ENCODE results near the gene IRF2BP2. TPM values are rescaled to one million over a fixed set of nuclear protein-coding genes. Genes with fewer than 3 reads are reported as not detected.

IRF2BP2 gene
- total RNA-seq, 1 donor from 2014 or later, result 170 TPM

DNA sequence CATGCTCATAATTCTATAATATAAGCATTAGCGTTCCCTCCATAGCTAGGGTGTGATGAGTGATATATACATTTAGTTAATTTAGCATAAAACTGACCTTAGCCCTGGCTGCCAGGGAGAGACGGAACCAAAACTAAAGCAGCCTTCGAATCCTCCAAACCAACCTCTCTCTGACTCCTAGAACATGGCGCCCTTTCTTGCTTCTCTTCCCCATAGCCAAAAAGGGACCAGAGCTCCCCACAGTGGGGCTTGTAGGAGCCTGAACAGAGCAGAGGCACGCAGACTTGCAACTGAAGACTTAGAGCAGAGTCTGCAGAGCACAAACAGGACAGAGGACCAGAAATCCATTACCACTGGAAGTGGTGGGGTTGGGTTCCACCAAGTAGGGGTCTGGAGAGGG is 17.7 kb downstream of the IRF2BP2 start:
- no peak overlapping the region for H3K27ac Mint-ChIP-seq (ENCODE audit: unreplicated experiment)
- H3K9me3 Mint-ChIP-seq (ENCODE audit: unreplicated experiment), result peaks cover 8% of the 10 kb centered on the region
- H3K36me3 Mint-ChIP-seq (ENCODE audit: unreplicated experiment), result no peaks in the 10 kb centered on the region
- no peaks in the 10 kb centered on the region for H3K27me3 Mint-ChIP-seq (ENCODE audit: unreplicated experiment)
- TF ChIP-seq, protein P1, sequence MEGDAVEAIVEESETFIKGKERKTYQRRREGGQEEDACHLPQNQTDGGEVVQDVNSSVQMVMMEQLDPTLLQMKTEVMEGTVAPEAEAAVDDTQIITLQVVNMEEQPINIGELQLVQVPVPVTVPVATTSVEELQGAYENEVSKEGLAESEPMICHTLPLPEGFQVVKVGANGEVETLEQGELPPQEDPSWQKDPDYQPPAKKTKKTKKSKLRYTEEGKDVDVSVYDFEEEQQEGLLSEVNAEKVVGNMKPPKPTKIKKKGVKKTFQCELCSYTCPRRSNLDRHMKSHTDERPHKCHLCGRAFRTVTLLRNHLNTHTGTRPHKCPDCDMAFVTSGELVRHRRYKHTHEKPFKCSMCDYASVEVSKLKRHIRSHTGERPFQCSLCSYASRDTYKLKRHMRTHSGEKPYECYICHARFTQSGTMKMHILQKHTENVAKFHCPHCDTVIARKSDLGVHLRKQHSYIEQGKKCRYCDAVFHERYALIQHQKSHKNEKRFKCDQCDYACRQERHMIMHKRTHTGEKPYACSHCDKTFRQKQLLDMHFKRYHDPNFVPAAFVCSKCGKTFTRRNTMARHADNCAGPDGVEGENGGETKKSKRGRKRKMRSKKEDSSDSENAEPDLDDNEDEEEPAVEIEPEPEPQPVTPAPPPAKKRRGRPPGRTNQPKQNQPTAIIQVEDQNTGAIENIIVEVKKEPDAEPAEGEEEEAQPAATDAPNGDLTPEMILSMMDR (IDR thresholded peaks at IDR 0.05), result no peak
- H3K4me1 Mint-ChIP-seq (ENCODE audit: unreplicated experiment), result peaks cover 9% of the 10 kb centered on the region
- no peak overlapping the region for H3K4me3 Mint-ChIP-seq (ENCODE audit: unreplicated experiment)
- DNase-seq (ENCODE audit: extremely low spot score, unreplicated experiment), result peak; percentile 48

DNA sequence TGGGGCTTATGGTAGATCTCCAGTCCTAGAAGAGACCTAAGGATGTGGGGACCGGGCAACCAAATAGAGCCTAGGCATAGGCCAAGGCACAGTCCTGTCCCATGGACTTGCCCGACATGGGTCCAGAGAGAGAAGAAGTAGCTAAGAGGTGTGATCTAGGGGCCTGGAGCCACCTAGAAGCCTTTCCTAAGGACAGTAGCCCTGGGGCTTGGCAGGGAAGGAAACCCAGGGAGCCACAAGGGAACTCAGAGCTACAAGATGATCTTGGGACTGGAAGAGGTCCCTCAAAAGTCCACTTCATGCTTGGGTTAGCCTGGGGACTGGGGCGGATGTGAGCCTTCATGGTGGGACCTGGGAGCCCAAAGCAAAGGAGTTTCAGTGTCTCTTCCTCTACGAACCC is 18.8 kb downstream of the IRF2BP2 start:
- peak; percentile 59 for DNase-seq (ENCODE audit: extremely low spot score, unreplicated experiment)
- Mint-ChIP-seq H3K4me3 (ENCODE audit: unreplicated experiment) (no peak overlapping the region), H3K9me3 (ENCODE audit: unreplicated experiment) (peaks cover 8% of the 10 kb centered on the region), H3K27me3 (ENCODE audit: unreplicated experiment) (no peaks in the 10 kb centered on the region), H3K4me1 (ENCODE audit: unreplicated experiment) (peaks cover 21% of the 10 kb centered on the region), H3K27ac (ENCODE audit: unreplicated experiment) (no peak overlapping the region), H3K36me3 (ENCODE audit: unreplicated experiment) (no peaks in the 10 kb centered on the region)
- TF ChIP-seq, protein P1 (IDR thresholded peaks at IDR 0.05), result no peak

DNA sequence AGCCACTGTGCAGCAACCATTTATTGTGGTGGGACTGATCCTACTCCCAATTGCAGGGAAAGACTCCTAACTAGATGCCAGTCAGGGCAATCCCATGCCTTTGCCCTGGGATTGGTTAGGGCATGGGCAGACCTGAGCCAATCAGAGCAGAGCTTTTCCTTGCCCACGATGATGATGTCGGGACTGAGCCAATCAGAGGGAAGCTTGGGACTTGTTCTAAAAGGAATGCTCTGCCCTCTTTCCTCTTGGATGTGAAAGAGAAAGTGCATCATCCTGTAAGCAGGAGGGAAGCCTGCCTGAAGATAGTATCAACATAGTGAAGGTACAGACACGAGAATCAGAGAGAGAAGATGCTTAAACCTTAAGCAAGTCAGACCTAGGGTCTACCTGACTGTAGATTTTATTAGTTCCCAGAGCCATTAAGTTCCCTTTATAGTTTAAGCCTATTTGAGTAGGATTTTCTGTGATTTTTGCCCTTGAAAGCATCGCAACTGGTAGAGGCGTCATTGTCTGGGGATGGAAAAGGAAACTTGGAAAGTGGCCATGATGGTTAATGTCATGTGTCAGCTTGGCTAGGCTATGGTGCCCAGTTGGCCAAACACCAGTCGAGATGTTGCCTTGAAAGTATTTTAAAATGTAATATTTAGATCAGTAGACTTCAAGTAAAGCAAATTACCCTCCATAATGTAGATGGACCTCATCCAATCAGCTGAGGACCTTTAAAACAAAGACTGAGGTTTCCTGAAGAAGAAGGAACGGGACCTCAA is 19.9 kb downstream of the IRF2BP2 start:
- peaks cover 31% of the 10 kb centered on the region for H3K4me1 Mint-ChIP-seq (ENCODE audit: unreplicated experiment)
- H3K4me3 Mint-ChIP-seq (ENCODE audit: unreplicated experiment), result no peak overlapping the region
- DNase-seq (ENCODE audit: extremely low spot score, unreplicated experiment), result no peak
- TF ChIP-seq, protein P1 (IDR thresholded peaks at IDR 0.05), result no peak
- peaks cover 4% of the 10 kb centered on the region for H3K9me3 Mint-ChIP-seq (ENCODE audit: unreplicated experiment)
- no peak overlapping the region for H3K27ac Mint-ChIP-seq (ENCODE audit: unreplicated experiment)
- no peaks in the 10 kb centered on the region for H3K36me3 Mint-ChIP-seq (ENCODE audit: unreplicated experiment)
- H3K27me3 Mint-ChIP-seq (ENCODE audit: unreplicated experiment), result no peaks in the 10 kb centered on the region

DNA sequence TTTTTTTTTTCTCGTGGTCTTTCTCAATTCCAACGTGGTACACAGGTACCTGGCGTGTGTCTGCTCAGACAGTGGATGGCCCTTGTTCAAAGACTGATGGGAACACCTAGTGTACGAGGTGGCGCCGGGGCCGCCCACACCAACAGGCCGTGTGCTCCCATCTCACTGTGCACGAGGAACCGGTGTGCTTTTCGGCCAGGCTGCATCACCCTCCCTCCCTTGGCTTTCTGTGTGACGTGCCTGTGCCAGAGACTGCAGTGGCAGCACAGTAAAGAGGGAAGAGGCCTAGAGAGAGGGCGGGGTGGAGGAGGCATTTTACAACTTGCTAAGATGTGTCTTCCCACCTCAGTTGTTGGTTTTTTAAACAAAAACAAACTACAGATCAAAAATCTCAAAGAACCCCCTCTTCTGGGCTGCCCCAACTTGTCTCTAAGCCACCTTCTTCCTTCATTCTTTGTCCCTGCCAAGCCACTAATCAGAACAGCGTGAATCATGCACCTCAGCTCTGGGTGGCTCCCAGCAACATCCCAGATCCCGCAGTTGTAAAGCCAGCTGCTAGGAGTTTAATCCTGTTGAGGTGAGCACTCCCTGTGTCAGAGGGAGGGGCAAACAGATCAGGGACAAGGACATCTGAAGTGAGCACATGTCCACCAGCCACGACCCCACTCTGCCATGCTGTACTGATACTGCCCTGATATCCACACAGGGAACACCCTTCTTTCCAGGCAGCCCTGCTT is 20.7 kb downstream of the IRF2BP2 start:
- H3K4me1 Mint-ChIP-seq (ENCODE audit: unreplicated experiment), result peaks cover 38% of the 10 kb centered on the region
- H3K27ac Mint-ChIP-seq (ENCODE audit: unreplicated experiment), result no peak overlapping the region
- H3K9me3 Mint-ChIP-seq (ENCODE audit: unreplicated experiment), result peaks cover under 1% of the 10 kb centered on the region
- H3K4me3 Mint-ChIP-seq (ENCODE audit: unreplicated experiment), result no peak overlapping the region
- TF ChIP-seq, protein P1 (IDR thresholded peaks at IDR 0.05), result no peak
- no peak for DNase-seq (ENCODE audit: extremely low spot score, unreplicated experiment)
- H3K27me3 Mint-ChIP-seq (ENCODE audit: unreplicated experiment), result no peaks in the 10 kb centered on the region
- no peaks in the 10 kb centered on the region for H3K36me3 Mint-ChIP-seq (ENCODE audit: unreplicated experiment)

DNA sequence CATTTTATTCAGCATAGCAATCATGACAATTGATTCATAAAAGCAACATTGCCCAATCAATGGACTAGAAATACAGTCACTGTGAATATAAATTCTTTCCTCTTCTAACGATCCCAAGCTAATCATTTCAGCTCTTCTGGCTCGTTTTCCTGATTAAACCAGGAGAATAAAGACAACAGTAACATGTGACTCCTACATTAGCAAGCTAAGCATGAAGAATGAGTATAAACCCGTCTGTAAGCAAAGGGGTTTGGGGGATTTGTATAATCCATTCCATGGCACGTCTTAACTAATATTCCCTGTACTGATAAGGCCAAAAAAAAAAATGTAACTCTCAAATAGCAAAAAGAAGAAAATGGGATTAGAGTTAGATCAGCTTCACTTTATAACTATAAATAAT is 21.6 kb downstream of the IRF2BP2 start:
- TF ChIP-seq, protein P1 (IDR thresholded peaks at IDR 0.05), result no peak
- DNase-seq (ENCODE audit: extremely low spot score, unreplicated experiment), result no peak
- Mint-ChIP-seq H3K4me3 (ENCODE audit: unreplicated experiment) (no peak overlapping the region), H3K9me3 (ENCODE audit: unreplicated experiment) (no peaks in the 10 kb centered on the region), H3K36me3 (ENCODE audit: unreplicated experiment) (no peaks in the 10 kb centered on the region), H3K4me1 (ENCODE audit: unreplicated experiment) (peaks cover 42% of the 10 kb centered on the region), H3K27me3 (ENCODE audit: unreplicated experiment) (no peaks in the 10 kb centered on the region), H3K27ac (ENCODE audit: unreplicated experiment) (no peak overlapping the region)
